ENCODE data around the gene CACNA1D. TPM values are rescaled to one million over a fixed set of nuclear protein-coding genes. Genes with fewer than 3 reads are reported as not detected.

The CACNA1D gene
- total and polyA plus RNA-seq, 2 experiments from 2014 or later = 5.2 to 27.8 TPM

GRCh38 chr3:53809764-53810400 lies 315.5 kb downstream of the CACNA1D start:
- Histone ChIP-seq H3K4me1 (ENCODE audit: insufficient read depth) (peaks cover 19% of the 10 kb centered on the region), H3K79me2 (no peaks in the 10 kb centered on the region), H3K9me3 (ENCODE audit: low read depth) (no peaks in the 10 kb centered on the region), H3K4me3 (no peak overlapping the region), H4K20me1 (ENCODE audit: insufficient read depth, poor library complexity, severe bottlenecking) (no peaks in the 10 kb centered on the region), H3K4me2 (no peak overlapping the region), H2AFZ (no peak overlapping the region), H3K27ac (no peak overlapping the region), H3K27me3 (no peaks in the 10 kb centered on the region), H3K36me3 (replicated peaks; ENCODE audit: insufficient read depth, low read depth) (no peaks in the 10 kb centered on the region), H3K9me2 (replicated peaks; ENCODE audit: insufficient read depth) (no peaks in the 10 kb centered on the region)
- no peak for DNase-seq (ENCODE audit: low spot score)
- TF ChIP-seq CTCF (IDR thresholded peaks at IDR 0.05; ENCODE audit: poor library complexity) (no peak), EZH2 (IDR thresholded peaks at IDR 0.05; ENCODE audit: borderline replicate concordance) (no peak), EZH2phosphoT487 (IDR thresholded peaks at IDR 0.05; ENCODE audit: low read depth, severe bottlenecking, unreplicated experiment) (no peak)
- 92% methylated on average over 28 of the region's 28 CpGs for WGBS (ENCODE audit: low lambda C conversion rate, missing lambda C conversion rate)

DNA sequence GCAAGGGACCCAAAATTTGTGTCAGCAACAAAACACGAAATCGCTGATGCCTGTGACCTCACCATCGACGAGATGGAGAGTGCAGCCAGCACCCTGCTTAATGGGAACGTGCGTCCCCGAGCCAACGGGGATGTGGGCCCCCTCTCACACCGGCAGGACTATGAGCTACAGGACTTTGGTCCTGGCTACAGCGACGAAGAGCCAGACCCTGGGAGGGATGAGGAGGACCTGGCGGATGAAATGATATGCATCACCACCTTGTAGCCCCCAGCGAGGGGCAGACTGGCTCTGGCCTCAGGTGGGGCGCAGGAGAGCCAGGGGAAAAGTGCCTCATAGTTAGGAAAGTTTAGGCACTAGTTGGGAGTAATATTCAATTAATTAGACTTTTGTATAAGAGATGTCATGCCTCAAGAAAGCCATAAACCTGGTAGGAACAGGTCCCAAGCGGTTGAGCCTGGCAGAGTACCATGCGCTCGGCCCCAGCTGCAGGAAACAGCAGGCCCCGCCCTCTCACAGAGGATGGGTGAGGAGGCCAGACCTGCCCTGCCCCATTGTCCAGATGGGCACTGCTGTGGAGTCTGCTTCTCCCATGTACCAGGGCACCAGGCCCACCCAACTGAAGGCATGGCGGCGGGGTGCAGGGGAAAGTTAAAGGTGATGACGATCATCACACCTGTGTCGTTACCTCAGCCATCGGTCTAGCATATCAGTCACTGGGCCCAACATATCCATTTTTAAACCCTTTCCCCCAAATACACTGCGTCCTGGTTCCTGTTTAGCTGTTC lies 316.9 kb downstream of the CACNA1D start:
- no peak for DNase-seq (ENCODE audit: low spot score)

GRCh38 chr3:53812434-53812833 lies 318.0 kb downstream of the CACNA1D start:
- Histone ChIP-seq H3K9me3 (ENCODE audit: low read depth) (no peaks in the 10 kb centered on the region), H3K9me2 (replicated peaks; ENCODE audit: insufficient read depth) (no peaks in the 10 kb centered on the region), H3K4me1 (ENCODE audit: insufficient read depth) (peaks cover 1% of the 10 kb centered on the region), H2AFZ (no peak overlapping the region), H3K36me3 (replicated peaks; ENCODE audit: insufficient read depth, low read depth) (no peaks in the 10 kb centered on the region), H4K20me1 (ENCODE audit: insufficient read depth, poor library complexity, severe bottlenecking) (no peaks in the 10 kb centered on the region), H3K27me3 (no peaks in the 10 kb centered on the region), H3K4me2 (no peak overlapping the region), H3K79me2 (no peaks in the 10 kb centered on the region), H3K4me3 (no peak overlapping the region), H3K27ac (no peak overlapping the region)
- no peak for DNase-seq (ENCODE audit: low spot score)
- TF ChIP-seq EZH2 (IDR thresholded peaks at IDR 0.05; ENCODE audit: borderline replicate concordance) (no peak), EZH2phosphoT487 (IDR thresholded peaks at IDR 0.05; ENCODE audit: low read depth, severe bottlenecking, unreplicated experiment) (no peak), CTCF (IDR thresholded peaks at IDR 0.05; ENCODE audit: poor library complexity) (no peak)
- 87% methylated on average over 4 of the region's 4 CpGs for WGBS (ENCODE audit: low lambda C conversion rate, missing lambda C conversion rate)

More for the DNA sequence above, 316.9 kb downstream of the CACNA1D start:
- Histone ChIP-seq H3K4me1 (ENCODE audit: insufficient read depth) (peaks cover 12% of the 10 kb centered on the region), H3K79me2 (no peaks in the 10 kb centered on the region), H3K4me2 (no peak overlapping the region), H3K27ac (no peak overlapping the region), H3K36me3 (replicated peaks; ENCODE audit: insufficient read depth, low read depth) (no peaks in the 10 kb centered on the region), H3K9me3 (ENCODE audit: low read depth) (no peaks in the 10 kb centered on the region), H2AFZ (no peak overlapping the region), H3K4me3 (no peak overlapping the region), H3K27me3 (no peaks in the 10 kb centered on the region), H4K20me1 (ENCODE audit: insufficient read depth, poor library complexity, severe bottlenecking) (no peaks in the 10 kb centered on the region), H3K9me2 (replicated peaks; ENCODE audit: insufficient read depth) (no peaks in the 10 kb centered on the region)
- TF ChIP-seq CTCF (IDR thresholded peaks at IDR 0.05; ENCODE audit: poor library complexity) = no peak
- no peak for TF ChIP-seq EZH2phosphoT487 (IDR thresholded peaks at IDR 0.05; ENCODE audit: low read depth, severe bottlenecking, unreplicated experiment)
- no peak for TF ChIP-seq EZH2 (IDR thresholded peaks at IDR 0.05; ENCODE audit: borderline replicate concordance)
- 96% methylated on average over 24 of the region's 24 CpGs for whole genome bisulfite sequencing (ENCODE audit: low lambda C conversion rate, missing lambda C conversion rate)
